ENCODE measurements around the gene CST1.
"Not testable (repeated sequence)": the region's sequence is repeated elsewhere in the genome, so short reads cannot be mapped to it uniquely, and the experiment has no call there.

The CST1 gene, protein sequence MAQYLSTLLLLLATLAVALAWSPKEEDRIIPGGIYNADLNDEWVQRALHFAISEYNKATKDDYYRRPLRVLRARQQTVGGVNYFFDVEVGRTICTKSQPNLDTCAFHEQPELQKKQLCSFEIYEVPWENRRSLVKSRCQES

DNA sequence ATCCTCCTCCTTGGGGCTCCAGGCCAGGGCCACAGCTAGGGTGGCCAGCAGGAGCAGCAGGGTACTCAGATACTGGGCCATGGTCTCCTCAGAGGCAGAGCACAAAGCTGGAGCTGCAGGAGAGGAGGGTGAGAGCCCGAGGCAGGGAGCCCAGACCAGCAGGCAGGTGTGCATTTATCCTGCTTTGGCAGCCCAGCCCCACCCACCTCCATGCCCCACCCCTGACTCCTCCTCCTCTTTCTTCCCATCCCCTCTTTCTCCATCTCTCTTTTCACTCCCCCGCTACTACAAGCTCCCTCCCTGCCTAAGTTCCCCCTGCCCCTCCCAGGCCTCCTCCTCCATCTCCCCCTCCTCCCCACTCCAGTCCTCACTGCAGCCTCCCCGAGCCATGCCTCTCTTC, at the start of gene CST1:
TSS of gene CST1 (minus strand) at position 150 of the 400 bp plus-strand sequence. CDS start at position 81, 69 bp downstream.
- DNase-seq (ENCODE audit: low read depth in 2 of 2); H3K4me3 ChIP-seq (replicated peaks in 1 of 2; ENCODE audit: low read depth in 2 of 2, low read length in 2 of 2): not testable (repeated sequence)

DNA sequence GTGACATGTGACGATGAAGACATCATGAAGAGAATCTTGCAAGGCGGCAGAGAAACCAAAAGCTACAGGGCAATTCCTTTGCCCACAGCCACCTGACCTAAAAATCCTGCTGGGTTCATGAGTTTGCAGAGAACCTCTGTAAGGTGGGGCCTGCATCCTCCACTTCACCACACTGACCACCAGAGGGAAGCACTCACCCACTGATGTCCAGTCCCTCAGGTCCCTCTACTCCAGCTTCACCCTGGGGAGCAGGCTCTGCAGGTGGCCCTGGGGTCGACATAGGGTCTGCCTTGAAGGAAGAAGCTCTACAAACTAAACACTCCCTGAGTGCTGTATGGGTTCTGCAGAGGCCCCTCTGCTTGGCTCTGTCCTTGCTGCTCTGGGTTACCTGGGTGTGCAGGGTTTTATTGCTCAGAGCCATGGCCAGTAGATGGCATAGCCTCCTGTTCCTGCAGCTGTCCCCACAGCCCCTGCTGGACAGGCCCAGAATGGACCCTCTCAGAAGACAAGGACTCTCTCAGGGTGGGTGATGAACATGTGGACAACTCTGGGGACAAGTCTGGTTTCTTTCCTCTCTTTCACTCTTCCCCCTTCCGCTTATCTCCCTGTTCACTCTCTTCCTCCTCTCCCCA, 48.6 kb upstream of the CST1 start:
- TF ChIP-seq, protein P1, sequence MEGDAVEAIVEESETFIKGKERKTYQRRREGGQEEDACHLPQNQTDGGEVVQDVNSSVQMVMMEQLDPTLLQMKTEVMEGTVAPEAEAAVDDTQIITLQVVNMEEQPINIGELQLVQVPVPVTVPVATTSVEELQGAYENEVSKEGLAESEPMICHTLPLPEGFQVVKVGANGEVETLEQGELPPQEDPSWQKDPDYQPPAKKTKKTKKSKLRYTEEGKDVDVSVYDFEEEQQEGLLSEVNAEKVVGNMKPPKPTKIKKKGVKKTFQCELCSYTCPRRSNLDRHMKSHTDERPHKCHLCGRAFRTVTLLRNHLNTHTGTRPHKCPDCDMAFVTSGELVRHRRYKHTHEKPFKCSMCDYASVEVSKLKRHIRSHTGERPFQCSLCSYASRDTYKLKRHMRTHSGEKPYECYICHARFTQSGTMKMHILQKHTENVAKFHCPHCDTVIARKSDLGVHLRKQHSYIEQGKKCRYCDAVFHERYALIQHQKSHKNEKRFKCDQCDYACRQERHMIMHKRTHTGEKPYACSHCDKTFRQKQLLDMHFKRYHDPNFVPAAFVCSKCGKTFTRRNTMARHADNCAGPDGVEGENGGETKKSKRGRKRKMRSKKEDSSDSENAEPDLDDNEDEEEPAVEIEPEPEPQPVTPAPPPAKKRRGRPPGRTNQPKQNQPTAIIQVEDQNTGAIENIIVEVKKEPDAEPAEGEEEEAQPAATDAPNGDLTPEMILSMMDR (IDR thresholded peaks at IDR 0.05; ENCODE audit: low read depth, low read length), result peak; percentile 66
- DNase-seq (ENCODE audit: low read depth in 2 of 2), result peak; percentile 16 to 55
- H3K4me3 ChIP-seq (replicated peaks in 1 of 2; ENCODE audit: low read depth in 2 of 2, low read length in 2 of 2), result not testable (repeated sequence)

DNA sequence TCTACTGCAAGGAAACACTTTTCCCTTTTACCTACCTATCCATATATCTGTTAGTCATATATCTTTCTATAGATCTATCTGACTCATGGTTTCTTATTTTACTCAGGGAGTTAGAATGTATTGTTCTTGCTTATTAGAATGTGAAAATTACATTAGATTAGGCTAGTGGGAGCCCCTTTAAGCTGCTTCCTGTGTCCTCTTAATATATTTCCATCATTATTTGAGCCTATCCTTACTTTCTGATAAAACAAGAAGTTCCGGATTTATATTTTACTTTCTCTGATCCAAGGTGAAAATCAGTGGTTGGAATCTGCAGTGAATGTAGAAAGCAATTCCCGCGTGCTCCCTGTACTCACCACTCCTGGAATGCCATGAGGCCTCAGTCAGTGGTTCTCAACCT, 44.8 kb upstream of the CST1 start:
- no peak for DNase-seq (ENCODE audit: low read depth in 2 of 2)

DNA sequence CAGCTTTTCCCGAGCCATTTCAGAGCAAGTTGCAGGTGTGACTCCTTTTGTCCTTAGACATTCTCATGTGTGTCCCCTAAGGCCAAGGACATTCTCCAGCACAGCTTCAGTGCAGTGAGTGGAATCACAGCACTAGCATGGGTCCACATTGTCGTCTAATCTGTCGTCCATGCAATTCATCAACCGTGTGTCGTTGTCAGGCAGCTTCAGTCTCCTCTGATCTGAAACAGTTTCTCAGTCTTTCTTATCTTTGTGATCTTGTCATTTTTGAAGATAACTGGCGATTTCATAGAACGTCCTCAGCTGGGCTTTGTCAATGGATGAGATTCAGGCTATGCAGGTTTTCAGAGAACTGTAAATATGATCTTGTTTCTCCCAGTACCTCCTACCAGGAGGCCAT, 44.1 kb upstream of the CST1 start:
- no peak overlapping the region for H3K4me3 ChIP-seq (replicated peaks in 1 of 2; ENCODE audit: low read depth in 2 of 2, low read length in 2 of 2)
- TF ChIP-seq, protein P1 (IDR thresholded peaks at IDR 0.05; ENCODE audit: low read depth, low read length), result no peak
- no peak for DNase-seq (ENCODE audit: low read depth in 2 of 2)

More for the DNA sequence above, 44.8 kb upstream of the CST1 start:
- TF ChIP-seq, protein P1 (IDR thresholded peaks at IDR 0.05; ENCODE audit: low read depth, low read length), result no peak
- H3K4me3 ChIP-seq (replicated peaks in 1 of 2; ENCODE audit: low read depth in 2 of 2, low read length in 2 of 2), result no peak overlapping the region

DNA sequence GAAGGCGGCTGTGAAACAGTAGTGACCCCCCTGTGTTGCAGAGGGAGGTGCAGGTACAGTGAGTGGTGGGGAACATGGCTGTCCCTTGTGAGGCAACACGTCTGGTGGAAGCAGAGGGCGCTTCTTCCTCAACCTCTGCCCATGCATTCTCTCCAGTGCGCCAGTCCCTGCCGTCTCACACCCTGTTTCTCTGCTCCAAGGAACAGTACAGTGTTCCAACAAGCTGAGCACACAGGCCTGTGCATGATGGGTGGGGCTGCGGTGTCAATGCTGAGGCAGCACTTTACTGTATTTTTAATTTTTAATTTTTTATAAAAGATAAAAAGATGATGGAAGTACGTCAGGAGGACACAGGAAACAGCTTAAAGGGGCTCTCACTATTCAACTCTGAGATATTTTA, 43.3 kb upstream of the CST1 start:
- no peak for DNase-seq (ENCODE audit: low read depth in 2 of 2)
- no peak overlapping the region for H3K4me3 ChIP-seq (replicated peaks in 1 of 2; ENCODE audit: low read depth in 2 of 2, low read length in 2 of 2)
- TF ChIP-seq, protein P1 (IDR thresholded peaks at IDR 0.05; ENCODE audit: low read depth, low read length), result no peak

DNA sequence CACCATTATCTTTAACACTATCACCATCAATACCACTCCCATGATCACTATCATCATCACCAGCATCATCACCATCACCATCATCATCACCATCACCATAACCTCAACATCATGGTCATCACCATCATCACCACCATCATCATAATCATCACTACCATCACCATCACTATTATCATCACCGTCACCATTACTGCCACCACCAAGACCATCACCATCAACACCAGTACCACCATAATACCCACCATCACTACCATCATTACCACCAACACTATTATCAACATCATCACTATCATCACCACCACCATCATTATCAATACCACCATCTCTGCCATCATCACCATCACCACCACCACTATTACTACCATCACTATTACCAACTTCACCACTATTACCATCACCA, 32.7 kb upstream of the CST1 start:
- no peak overlapping the region for H3K4me3 ChIP-seq (replicated peaks in 1 of 2; ENCODE audit: low read depth in 2 of 2, low read length in 2 of 2)
- TF ChIP-seq, protein P1 (IDR thresholded peaks at IDR 0.05; ENCODE audit: low read depth, low read length), result no peak
- no peak for DNase-seq (ENCODE audit: low read depth in 2 of 2)

DNA sequence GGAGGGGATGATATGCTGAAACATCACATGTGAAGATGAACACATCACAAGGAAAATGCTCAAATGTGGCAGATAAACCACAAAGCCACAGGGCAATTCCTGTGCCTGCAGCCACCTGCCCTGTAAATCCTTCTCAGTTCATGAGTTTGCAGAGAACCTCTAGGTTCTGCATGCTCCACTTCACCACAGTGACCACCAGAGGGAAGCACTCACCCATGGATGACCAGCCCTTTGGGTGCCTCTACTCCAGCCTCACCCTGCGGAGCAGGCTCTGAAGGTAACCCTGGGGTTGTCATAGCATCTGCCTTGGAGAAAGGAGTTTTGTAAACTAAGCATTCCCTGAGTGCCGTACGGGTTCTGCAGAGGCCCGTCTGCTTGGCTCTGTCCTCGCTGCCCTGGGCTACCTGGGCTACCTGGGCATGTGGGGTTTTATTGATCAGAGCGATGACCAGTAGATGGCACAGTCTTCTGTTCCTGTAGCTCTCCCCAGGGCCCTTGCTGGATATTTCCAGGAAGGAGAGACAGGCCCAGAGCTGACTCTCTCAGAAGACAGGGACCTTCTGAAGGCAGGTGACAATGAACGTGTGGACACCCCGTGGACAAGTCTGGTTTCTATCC, 31.7 kb upstream of the CST1 start:
- peak; percentile 29 to 48 for DNase-seq (ENCODE audit: low read depth in 2 of 2)
- TF ChIP-seq, protein P1 (IDR thresholded peaks at IDR 0.05; ENCODE audit: low read depth, low read length), result peak; percentile 65
- H3K4me3 ChIP-seq (replicated peaks in 1 of 2; ENCODE audit: low read depth in 2 of 2, low read length in 2 of 2), result no peak overlapping the region

DNA sequence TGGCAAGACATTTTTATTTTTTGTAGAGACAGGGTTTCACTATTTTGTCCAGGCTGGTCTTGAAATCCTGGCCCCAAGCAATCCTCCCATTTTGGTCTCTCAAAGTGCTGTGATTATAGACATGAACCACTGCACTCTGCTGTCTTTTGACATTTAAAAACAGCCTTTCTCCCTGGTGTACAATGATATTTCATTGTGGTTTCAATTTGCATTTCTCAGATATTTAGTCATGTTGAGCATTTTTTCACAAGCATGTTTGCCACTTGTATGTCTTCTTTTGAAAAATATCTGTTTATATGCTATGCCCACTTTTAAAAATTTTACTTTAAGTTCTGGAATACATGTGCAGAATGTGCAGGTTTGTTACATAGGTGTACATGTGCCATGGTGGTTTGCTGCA, 27.9 kb upstream of the CST1 start:
- not testable (repeated sequence) for H3K4me3 ChIP-seq (replicated peaks in 1 of 2; ENCODE audit: low read depth in 2 of 2, low read length in 2 of 2)
- peak in 1 of 2 donors; percentile 72 for DNase-seq (ENCODE audit: low read depth in 2 of 2)

DNA sequence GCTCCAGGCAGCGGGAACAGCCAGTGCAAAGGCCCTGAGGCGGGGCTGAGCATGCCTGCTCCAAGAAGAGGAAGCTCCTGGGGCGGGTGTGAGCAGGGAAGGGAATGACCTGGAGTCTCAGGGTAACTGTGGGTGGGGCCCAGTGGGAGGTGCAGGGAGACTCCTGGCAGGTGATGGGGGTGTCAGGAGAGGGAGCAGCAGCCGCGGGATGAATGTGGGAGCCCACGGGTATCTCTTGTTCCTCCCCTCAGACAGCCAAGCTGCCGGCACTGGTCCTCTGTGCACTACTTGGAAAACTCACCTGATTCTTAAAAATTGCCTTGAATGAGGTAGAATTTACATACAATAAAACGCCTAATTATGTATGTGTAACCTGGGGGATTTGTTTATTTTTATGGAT, 26.6 kb upstream of the CST1 start:
- DNase-seq (ENCODE audit: low read depth in 2 of 2); H3K4me3 ChIP-seq (replicated peaks in 1 of 2; ENCODE audit: low read depth in 2 of 2, low read length in 2 of 2): not testable (repeated sequence)
